ENCODE measurements around the gene TRIM41. TPM values are rescaled to one million over a fixed set of nuclear protein-coding genes. Genes with fewer than 3 reads are reported as not detected.
A peak's percentile ranks its signal among the peaks of the same experiment; 100 is the strongest.

TRIM41 gene
- total and polyA plus RNA-seq, 2 of the 13 experiments (the other 11 are each of a cell fraction or from before 2014, with no cell fraction given): 10.2 to 16.7 TPM

DNA sequence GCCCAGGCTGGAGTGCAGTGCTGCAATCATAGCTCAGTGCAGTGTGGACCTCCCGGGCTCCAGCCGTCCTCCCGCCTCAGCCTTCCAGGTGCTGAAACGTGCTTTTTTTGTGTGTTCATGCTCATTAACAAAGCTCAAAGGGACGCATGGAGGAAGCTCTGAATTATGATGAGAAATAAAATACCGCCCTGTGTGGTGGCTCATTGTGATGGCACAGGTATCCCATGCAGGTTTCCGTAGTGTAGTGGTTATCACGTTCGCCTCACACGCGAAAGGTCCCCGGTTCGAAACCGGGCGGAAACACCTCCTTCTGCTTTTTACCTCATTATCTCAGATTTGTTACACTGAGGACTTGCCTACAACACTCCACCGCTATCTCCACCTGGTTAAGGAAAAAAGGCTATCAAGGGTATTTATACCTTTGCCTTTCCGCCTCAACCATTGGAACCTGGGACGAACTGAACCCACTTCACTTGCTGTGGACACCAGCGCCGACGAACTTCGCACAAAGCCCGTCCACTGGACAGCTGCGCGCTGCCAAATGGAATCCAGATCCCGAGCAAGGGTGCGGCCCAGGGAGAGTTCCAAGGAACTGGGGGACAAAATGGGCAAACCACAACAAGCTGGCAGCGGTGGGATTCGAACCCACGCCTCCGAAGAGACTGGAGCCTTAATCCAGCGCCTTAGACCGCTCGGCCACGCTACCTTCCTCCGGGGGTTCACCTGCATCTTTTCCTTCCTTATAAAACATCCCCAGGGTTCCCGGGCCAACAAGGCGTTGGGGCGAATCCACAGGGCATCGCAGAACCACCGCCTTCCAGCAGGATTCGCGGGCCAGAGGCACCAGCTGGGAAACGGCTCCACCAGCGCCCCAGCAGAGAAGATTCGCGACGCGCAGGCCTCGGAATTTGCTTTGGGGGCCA, 49.4 kb upstream of the TRIM41 start:
- WGBS (ENCODE audit: low lambda C conversion rate): 42% methylated on average over 50 of the region's 50 CpGs
- no TSS peak for BruUV-seq (replicated peaks)
- peak overlapping the region; percentile 75 for H3K4me2 ChIP-seq (ENCODE audit: low read depth, low read length)
- peaks cover 0 to 12% of the 10 kb centered on the region in 2 experiments; a peak in 1 of 5 replicates for H3K27me3 ChIP-seq (ENCODE audit: control insufficient read depth in 1 of 2, insufficient read depth in 2 of 2, low read length in 2 of 2)
- no peaks in the 10 kb centered on the region for H3K79me2 ChIP-seq (ENCODE audit: insufficient read depth, low read length)
- FAIRE-seq (no peak), DNase-seq (ENCODE audit: low spot score) (peak; percentile 39), ATAC-seq (peak; percentile 28)
- H3K4me3 ChIP-seq (replicated peaks in 1 of 3; ENCODE audit: insufficient read depth in 1 of 3, low read depth in 2 of 3, low read length in 3 of 3): peak overlapping the region; percentile 26 to 58 (median 29); a peak in 4 of 6 replicates
- in situ Hi-C loops (cut with HindIII; ENCODE audit: extremely low pct_ligation_motif_present, low pct_unique_long_range_greater_than_20kb) (no loop called here), intact Hi-C loops (cut with micrococcal nuclease; ENCODE audit: unreplicated experiment) (no loop called here)
- H3K9ac ChIP-seq (ENCODE audit: insufficient read depth, low read depth, low read length): no peak overlapping the region
- H3K27ac ChIP-seq (ENCODE audit: extremely low read length, insufficient read depth, low read length): no peak overlapping the region
- H3K9me3 ChIP-seq (ENCODE audit: low read length): no peaks in the 10 kb centered on the region
- ChIA-PET POLR2A (interaction anchor here (1.0 to 2.1 kb wide), 4 partner anchors 11 to 88 kb away, joined by 3 to 8 read pairs (median 4); partner anchors contain the start of gene TRIM52), CTCF (ENCODE audit: low intra/inter-chr PET ratio, low total read pairs) (no interaction called here)
- H3K4me1 ChIP-seq (ENCODE audit: insufficient read depth, low read length): peaks cover 51% of the 10 kb centered on the region
- H4K20me1 ChIP-seq (ENCODE audit: insufficient read depth, low read length): no peaks in the 10 kb centered on the region
- H2AFZ ChIP-seq (ENCODE audit: low read length): no peak overlapping the region
- no peaks in the 10 kb centered on the region for H3K36me3 ChIP-seq (replicated peaks in 1 of 2; ENCODE audit: control insufficient read depth in 1 of 2, insufficient read depth in 2 of 2, low read length in 2 of 2)
- TF ChIP-seq, protein P1, sequence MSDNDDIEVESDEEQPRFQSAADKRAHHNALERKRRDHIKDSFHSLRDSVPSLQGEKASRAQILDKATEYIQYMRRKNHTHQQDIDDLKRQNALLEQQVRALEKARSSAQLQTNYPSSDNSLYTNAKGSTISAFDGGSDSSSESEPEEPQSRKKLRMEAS (IDR thresholded peaks at IDR 0.05): no peak
- TF ChIP-seq, protein P2, sequence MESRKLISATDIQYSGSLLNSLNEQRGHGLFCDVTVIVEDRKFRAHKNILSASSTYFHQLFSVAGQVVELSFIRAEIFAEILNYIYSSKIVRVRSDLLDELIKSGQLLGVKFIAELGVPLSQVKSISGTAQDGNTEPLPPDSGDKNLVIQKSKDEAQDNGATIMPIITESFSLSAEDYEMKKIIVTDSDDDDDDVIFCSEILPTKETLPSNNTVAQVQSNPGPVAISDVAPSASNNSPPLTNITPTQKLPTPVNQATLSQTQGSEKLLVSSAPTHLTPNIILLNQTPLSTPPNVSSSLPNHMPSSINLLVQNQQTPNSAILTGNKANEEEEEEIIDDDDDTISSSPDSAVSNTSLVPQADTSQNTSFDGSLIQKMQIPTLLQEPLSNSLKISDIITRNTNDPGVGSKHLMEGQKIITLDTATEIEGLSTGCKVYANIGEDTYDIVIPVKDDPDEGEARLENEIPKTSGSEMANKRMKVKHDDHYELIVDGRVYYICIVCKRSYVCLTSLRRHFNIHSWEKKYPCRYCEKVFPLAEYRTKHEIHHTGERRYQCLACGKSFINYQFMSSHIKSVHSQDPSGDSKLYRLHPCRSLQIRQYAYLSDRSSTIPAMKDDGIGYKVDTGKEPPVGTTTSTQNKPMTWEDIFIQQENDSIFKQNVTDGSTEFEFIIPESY (CRISPR knock-in tag; IDR thresholded peaks at IDR 0.05): peak; percentile 74; the same call in 1 of the 2 replicates
- TF ChIP-seq ZNF562 (CRISPR knock-in tag; IDR thresholded peaks at IDR 0.05; ENCODE audit: borderline replicate concordance) (no peak), ADNP (CRISPR knock-in tag; IDR thresholded peaks at IDR 0.05) (no peak), ESRRA (CRISPR knock-in tag; IDR thresholded peaks at IDR 0.05; ENCODE audit: low read depth) (no peak), GTF2F1 (IDR thresholded peaks at IDR 0.05; ENCODE audit: low read length) (no peak), ZNF883 (CRISPR knock-in tag; IDR thresholded peaks at IDR 0.05; ENCODE audit: not compliant biosample characterization) (no peak), HNRNPUL1 (IDR thresholded peaks at IDR 0.05; ENCODE audit: low read depth, low read length) (no peak)
- TF ChIP-seq, protein P3, sequence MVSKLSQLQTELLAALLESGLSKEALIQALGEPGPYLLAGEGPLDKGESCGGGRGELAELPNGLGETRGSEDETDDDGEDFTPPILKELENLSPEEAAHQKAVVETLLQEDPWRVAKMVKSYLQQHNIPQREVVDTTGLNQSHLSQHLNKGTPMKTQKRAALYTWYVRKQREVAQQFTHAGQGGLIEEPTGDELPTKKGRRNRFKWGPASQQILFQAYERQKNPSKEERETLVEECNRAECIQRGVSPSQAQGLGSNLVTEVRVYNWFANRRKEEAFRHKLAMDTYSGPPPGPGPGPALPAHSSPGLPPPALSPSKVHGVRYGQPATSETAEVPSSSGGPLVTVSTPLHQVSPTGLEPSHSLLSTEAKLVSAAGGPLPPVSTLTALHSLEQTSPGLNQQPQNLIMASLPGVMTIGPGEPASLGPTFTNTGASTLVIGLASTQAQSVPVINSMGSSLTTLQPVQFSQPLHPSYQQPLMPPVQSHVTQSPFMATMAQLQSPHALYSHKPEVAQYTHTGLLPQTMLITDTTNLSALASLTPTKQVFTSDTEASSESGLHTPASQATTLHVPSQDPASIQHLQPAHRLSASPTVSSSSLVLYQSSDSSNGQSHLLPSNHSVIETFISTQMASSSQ (IDR thresholded peaks at IDR 0.05; ENCODE audit: low read depth): no peak
- TF ChIP-seq, protein P3 (CRISPR knock-in tag; IDR thresholded peaks at IDR 0.05; ENCODE audit: borderline replicate concordance): no peak
- TF ChIP-seq, protein P4, sequence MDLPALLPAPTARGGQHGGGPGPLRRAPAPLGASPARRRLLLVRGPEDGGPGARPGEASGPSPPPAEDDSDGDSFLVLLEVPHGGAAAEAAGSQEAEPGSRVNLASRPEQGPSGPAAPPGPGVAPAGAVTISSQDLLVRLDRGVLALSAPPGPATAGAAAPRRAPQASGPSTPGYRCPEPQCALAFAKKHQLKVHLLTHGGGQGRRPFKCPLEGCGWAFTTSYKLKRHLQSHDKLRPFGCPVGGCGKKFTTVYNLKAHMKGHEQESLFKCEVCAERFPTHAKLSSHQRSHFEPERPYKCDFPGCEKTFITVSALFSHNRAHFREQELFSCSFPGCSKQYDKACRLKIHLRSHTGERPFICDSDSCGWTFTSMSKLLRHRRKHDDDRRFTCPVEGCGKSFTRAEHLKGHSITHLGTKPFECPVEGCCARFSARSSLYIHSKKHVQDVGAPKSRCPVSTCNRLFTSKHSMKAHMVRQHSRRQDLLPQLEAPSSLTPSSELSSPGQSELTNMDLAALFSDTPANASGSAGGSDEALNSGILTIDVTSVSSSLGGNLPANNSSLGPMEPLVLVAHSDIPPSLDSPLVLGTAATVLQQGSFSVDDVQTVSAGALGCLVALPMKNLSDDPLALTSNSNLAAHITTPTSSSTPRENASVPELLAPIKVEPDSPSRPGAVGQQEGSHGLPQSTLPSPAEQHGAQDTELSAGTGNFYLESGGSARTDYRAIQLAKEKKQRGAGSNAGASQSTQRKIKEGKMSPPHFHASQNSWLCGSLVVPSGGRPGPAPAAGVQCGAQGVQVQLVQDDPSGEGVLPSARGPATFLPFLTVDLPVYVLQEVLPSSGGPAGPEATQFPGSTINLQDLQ (CRISPR knock-in tag; IDR thresholded peaks at IDR 0.05): no peak
- TF ChIP-seq, protein P5, sequence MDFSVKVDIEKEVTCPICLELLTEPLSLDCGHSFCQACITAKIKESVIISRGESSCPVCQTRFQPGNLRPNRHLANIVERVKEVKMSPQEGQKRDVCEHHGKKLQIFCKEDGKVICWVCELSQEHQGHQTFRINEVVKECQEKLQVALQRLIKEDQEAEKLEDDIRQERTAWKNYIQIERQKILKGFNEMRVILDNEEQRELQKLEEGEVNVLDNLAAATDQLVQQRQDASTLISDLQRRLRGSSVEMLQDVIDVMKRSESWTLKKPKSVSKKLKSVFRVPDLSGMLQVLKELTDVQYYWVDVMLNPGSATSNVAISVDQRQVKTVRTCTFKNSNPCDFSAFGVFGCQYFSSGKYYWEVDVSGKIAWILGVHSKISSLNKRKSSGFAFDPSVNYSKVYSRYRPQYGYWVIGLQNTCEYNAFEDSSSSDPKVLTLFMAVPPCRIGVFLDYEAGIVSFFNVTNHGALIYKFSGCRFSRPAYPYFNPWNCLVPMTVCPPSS (IDR thresholded peaks at IDR 0.05): no peak
